ENCODE data around the gene NOS3. TPM values are rescaled to one million over a fixed set of nuclear protein-coding genes. Genes with fewer than 3 reads are reported as not detected.

Gene NOS3
- total and polyA plus RNA-seq, 9 of the 15 experiments (the other 6 are each of a cell fraction or from before 2014, with no cell fraction given), result 1.1 to 121 (median 23.6) TPM

DNA sequence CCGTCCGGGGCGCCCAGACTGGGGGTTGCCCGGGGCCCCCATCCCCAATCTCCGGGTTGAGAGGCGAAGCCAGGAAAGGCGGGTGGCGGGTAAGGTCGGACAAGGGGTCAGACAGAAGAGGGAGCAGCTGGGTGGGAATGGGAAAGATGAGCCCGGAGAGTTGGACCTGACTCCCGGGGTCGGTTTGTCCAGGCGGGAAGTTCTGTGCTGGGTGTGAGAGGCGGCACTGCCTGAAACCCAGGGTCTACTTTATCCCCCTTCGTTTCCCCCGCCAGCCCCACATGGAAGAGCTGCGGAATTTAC, 69.2 kb downstream of the NOS3 start:
- peaks cover 61% of the 10 kb centered on the region for H3K79me2 ChIP-seq (ENCODE audit: control insufficient read depth, insufficient read depth, low read length)
- no peaks in the 10 kb centered on the region for H3K9me1 ChIP-seq (ENCODE audit: control insufficient read depth, insufficient read depth, low read length)
- peak overlapping the region; percentile 84 for H3K4me3 ChIP-seq
- ChIA-PET CTCF (ENCODE audit: low intra/inter-chr PET ratio) (interaction anchor here (0.6 to 1.7 kb wide), 5 partner anchors 32 to 681 kb away, joined by 3 to 8 read pairs (median 5); partner anchors contain the start of gene ABCB8), POLR2A (interaction anchor here (0.6 to 2.4 kb wide), 4 partner anchors 21 to 28 kb away, joined by 3 to 9 read pairs (median 4); partner anchors contain the start of gene FASTK)
- H3K4me2 ChIP-seq (ENCODE audit: insufficient read depth, low read length), result peak overlapping the region; percentile 94
- peaks cover 27% of the 10 kb centered on the region for H3K36me3 ChIP-seq (ENCODE audit: control insufficient read depth, insufficient read depth, low read length)
- H3K9me3 ChIP-seq (replicated peaks; ENCODE audit: control insufficient read depth, insufficient read depth, low read depth, low read length), result no peaks in the 10 kb centered on the region
- H3K27me3 ChIP-seq (ENCODE audit: control insufficient read depth in 2 of 2, insufficient read depth in 2 of 2, low read length in 2 of 2), result no peaks in the 10 kb centered on the region
- FAIRE-seq, result no peak
- in situ Hi-C loops (cut with MboI) (no loop called here), intact Hi-C loops (cut with micrococcal nuclease) (loop anchor here (2.0 kb wide), 1 partner anchor 49 kb away; no protein-coding TSS in a partner anchor)
- peak overlapping the region; percentile 85 to 91 for H3K9ac ChIP-seq (ENCODE audit: insufficient read depth in 1 of 2, low read depth in 2 of 2, low read length in 2 of 2)
- peak overlapping the region; percentile 81; the same call in 1 of the 2 replicates for H2AFZ ChIP-seq (ENCODE audit: low read depth, low read length)
- BruUV-seq (replicated peaks), result no TSS peak
- ATAC-seq, result no peak
- under 1% methylated on average over 17 of the region's 17 CpGs for WGBS (ENCODE audit: insufficient coverage, low coverage, missing lambda C conversion rate)
- DNase-seq (ENCODE audit: extremely low read depth in 1 of 4, low spot score in 3 of 4), result no peak
- peak overlapping the region; percentile 90 for H3K27ac ChIP-seq (ENCODE audit: extremely low read depth, low read depth, low read length)
- H3K4me1 ChIP-seq (replicated peaks in 1 of 2; ENCODE audit: control insufficient read depth in 2 of 2, insufficient read depth in 2 of 2, low read length in 2 of 2), result peaks cover 57 to 82% of the 10 kb centered on the region in 2 experiments
- peaks cover 10% of the 10 kb centered on the region for H4K20me1 ChIP-seq (replicated peaks; ENCODE audit: control insufficient read depth, insufficient read depth, low read length)
- no peak for TF ChIP-seq BACH1 (tag; IDR thresholded peaks at IDR 0.05)
- no peak for TF ChIP-seq STAT5A (IDR thresholded peaks at IDR 0.05; ENCODE audit: borderline replicate concordance, low read length)
- TF ChIP-seq ELF2 (CRISPR knock-in tag; IDR thresholded peaks at IDR 0.05), result no peak
- no peak for TF ChIP-seq ZKSCAN8 (CRISPR knock-in tag; IDR thresholded peaks at IDR 0.05)
- no peak for TF ChIP-seq ZNF354B (CRISPR knock-in tag; IDR thresholded peaks at IDR 0.05)
- TF ChIP-seq RNF2 (IDR thresholded peaks at IDR 0.05), result no peak
- peak; percentile 15 for TF ChIP-seq KDM5B (IDR thresholded peaks at IDR 0.05; ENCODE audit: insufficient replicate concordance, low read depth, low read length)
- TF ChIP-seq, protein P1, sequence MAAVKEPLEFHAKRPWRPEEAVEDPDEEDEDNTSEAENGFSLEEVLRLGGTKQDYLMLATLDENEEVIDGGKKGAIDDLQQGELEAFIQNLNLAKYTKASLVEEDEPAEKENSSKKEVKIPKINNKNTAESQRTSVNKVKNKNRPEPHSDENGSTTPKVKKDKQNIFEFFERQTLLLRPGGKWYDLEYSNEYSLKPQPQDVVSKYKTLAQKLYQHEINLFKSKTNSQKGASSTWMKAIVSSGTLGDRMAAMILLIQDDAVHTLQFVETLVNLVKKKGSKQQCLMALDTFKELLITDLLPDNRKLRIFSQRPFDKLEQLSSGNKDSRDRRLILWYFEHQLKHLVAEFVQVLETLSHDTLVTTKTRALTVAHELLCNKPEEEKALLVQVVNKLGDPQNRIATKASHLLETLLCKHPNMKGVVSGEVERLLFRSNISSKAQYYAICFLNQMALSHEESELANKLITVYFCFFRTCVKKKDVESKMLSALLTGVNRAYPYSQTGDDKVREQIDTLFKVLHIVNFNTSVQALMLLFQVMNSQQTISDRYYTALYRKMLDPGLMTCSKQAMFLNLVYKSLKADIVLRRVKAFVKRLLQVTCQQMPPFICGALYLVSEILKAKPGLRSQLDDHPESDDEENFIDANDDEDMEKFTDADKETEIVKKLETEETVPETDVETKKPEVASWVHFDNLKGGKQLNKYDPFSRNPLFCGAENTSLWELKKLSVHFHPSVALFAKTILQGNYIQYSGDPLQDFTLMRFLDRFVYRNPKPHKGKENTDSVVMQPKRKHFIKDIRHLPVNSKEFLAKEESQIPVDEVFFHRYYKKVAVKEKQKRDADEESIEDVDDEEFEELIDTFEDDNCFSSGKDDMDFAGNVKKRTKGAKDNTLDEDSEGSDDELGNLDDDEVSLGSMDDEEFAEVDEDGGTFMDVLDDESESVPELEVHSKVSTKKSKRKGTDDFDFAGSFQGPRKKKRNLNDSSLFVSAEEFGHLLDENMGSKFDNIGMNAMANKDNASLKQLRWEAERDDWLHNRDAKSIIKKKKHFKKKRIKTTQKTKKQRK (IDR thresholded peaks at IDR 0.05; ENCODE audit: borderline replicate concordance, low read depth, low read length), result no peak
- TF ChIP-seq ZNF175 (CRISPR knock-in tag; IDR thresholded peaks at IDR 0.05; ENCODE audit: low read depth), result no peak
- no peak for TF ChIP-seq ZNF507 (tag; conservative IDR thresholded peaks at IDR 0.05)
- TF ChIP-seq ZNF445 (CRISPR knock-in tag; IDR thresholded peaks at IDR 0.05; ENCODE audit: low read depth), result no peak
- TF ChIP-seq CHD2 (IDR thresholded peaks at IDR 0.05; ENCODE audit: low read depth, low read length), result no peak
- TF ChIP-seq, protein P2, sequence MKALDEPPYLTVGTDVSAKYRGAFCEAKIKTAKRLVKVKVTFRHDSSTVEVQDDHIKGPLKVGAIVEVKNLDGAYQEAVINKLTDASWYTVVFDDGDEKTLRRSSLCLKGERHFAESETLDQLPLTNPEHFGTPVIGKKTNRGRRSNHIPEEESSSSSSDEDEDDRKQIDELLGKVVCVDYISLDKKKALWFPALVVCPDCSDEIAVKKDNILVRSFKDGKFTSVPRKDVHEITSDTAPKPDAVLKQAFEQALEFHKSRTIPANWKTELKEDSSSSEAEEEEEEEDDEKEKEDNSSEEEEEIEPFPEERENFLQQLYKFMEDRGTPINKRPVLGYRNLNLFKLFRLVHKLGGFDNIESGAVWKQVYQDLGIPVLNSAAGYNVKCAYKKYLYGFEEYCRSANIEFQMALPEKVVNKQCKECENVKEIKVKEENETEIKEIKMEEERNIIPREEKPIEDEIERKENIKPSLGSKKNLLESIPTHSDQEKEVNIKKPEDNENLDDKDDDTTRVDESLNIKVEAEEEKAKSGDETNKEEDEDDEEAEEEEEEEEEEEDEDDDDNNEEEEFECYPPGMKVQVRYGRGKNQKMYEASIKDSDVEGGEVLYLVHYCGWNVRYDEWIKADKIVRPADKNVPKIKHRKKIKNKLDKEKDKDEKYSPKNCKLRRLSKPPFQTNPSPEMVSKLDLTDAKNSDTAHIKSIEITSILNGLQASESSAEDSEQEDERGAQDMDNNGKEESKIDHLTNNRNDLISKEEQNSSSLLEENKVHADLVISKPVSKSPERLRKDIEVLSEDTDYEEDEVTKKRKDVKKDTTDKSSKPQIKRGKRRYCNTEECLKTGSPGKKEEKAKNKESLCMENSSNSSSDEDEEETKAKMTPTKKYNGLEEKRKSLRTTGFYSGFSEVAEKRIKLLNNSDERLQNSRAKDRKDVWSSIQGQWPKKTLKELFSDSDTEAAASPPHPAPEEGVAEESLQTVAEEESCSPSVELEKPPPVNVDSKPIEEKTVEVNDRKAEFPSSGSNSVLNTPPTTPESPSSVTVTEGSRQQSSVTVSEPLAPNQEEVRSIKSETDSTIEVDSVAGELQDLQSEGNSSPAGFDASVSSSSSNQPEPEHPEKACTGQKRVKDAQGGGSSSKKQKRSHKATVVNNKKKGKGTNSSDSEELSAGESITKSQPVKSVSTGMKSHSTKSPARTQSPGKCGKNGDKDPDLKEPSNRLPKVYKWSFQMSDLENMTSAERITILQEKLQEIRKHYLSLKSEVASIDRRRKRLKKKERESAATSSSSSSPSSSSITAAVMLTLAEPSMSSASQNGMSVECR (CRISPR knock-in tag; IDR thresholded peaks at IDR 0.05), result 0 out of 2 replicates have a peak, but pooled peaks have one; percentile 4
- no peak for TF ChIP-seq BMI1 (IDR thresholded peaks at IDR 0.05; ENCODE audit: low read length)
- TF ChIP-seq ARID2 (IDR thresholded peaks at IDR 0.05), result 0 out of 2 replicates have a peak, but pooled peaks have one; percentile 3

Measured in K562 (cell line).